ENCODE results near the gene STEEP1.

The STEEP1 gene

GRCh38 chrX:119565107-119565663 is at the start of gene STEEP1:
Gene STEEP1, minus strand, starts transcription at chrX:119565409. Its CDS starts 54 bp downstream, at chrX:119565355.
- DNase-seq (ENCODE audit: low read depth, low spot score), result peak; percentile 84

GRCh38 chrX:119614776-119615175 is 49.6 kb upstream of the STEEP1 start:
- no peak for DNase-seq (ENCODE audit: low read depth, low spot score)

- no peak for DNase-seq (ENCODE audit: low read depth, low spot score)
Measured at GRCh38 chrX:119607018-119607389, 41.8 kb upstream of the STEEP1 start.

GRCh38 chrX:119606280-119607017 is 41.2 kb upstream of the STEEP1 start, which contains the start of gene NKRF:
Gene NKRF, minus strand, starts transcription at chrX:119606424.
- DNase-seq (ENCODE audit: low read depth, low spot score), result peak; percentile 40

DNA sequence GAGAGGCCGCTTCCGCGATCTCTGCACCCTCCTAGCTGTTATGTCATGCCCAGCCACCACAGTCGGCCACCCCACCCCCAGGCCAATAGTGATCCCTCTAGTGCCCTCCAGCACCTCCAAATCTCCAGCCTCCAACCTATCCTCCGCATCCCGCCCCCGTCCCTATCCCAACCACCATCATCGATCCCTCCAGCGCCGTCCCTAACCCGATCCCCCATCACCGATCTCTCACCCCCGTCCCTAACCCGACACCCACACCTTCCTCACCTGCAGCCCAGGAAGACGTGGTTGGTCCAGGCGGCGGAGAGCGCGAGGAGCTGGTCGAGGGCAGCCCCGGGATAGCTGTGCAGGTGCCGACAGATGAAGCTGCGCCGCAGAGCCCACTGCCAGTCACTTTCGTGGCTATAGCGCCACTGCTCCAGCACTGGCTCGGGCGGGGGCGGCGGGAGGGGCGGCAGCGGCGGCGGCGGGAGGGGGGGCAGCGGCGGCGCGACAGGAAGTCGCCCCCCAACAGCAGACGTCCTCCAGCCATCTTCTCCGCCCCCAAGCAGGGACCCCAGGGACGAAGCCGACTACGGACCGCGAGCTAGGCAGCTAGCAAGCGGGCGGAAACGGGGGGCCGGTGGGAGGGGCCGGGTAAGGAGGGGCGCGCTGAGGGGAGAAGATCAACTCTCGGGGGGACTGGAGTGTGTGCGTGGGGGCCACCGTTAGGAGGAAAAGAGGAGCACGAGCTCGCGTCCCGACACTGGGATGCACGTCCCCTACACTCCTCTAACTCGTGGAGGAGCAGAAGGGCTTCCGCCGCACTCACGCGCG is 40.5 kb upstream of the STEEP1 start:
- peak; percentile 28 for DNase-seq (ENCODE audit: low read depth, low spot score)

DNA sequence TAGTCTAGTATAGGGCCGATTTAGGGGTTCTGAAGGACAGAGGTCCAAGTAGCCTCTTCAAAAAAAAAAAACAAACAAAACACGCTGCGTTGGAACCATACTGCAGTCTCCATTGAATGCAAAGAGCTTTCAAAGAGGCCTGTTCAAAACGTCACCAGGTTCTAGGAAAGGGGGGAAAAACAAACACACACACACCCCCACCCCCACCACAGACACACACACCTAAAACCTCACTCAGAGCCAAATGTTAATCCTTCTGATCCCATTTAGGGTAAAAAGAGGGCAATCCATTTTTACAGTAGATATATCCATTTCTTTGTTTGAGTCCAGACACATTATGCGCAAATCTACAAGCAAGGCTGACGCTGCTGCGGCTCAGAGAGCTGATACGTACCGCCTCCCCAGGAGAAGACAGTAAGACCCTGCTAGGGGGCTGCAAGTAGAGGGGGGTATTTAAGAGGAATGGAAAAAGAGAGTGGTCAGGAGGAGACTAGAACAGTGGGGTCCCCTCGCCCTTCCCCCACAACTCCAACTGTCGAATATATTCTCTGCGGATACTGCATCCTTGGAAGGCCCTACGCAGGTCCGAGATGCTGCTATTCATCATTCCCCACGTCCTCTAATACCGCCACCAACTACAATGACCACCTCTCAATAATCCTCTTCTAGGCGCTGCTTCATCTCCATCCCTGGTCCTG is 39.7 kb upstream of the STEEP1 start:
- DNase-seq (ENCODE audit: low read depth, low spot score), result no peak

DNA sequence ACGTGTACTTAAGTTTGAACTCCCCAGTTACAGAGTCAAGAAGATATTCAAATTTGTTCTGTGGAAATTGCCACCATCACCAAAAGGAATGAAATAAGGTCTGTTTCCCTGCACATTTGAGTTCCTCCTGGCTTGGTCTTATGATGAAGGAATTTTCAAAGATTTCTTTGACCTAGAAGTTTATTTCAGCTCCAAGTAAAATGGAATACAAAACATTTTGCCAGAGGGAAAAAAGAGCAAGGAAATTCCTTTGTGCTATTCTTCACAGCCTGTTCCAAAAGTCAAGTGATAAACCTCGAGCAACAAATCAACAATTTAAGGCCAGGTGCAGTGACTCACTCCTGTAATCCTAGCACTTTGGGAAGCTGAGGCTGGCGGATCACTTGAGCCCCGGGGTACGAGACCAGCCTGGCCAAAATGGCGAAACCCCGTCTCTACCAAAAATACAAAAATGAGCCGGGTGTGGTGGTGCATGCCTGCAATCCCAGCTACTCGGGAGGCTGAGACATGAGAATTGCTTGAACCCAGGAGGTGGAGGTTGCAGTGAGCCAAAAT is 37.6 kb upstream of the STEEP1 start:
- DNase-seq (ENCODE audit: low read depth, low spot score), result no peak

DNA sequence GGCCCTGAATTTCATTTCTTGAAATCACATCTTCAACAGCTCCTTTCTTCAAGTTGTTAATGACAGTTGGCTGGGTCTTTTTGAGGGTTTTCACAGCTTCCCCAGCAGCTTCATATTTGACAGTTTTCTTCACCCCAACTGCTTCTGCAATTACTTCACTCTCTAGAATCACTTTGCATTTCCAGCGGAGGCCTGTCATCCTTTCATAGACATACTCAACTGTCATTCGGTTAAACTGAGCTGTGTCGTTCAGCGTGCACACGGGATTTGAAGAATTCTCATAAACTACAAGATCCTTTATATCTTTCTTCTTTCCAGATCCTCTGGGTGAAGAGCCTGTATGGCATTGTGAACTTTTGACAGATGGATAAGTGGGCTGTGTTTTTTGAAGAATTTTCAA is 24.6 kb upstream of the STEEP1 start:
- no peak for DNase-seq (ENCODE audit: low read depth, low spot score)

GRCh38 chrX:119583431-119584059 is 18.3 kb upstream of the STEEP1 start:
- no peak for DNase-seq (ENCODE audit: low read depth, low spot score)

- no peak for DNase-seq (ENCODE audit: low read depth, low spot score)
Measured at GRCh38 chrX:119579414-119579813, 14.2 kb upstream of the STEEP1 start.

DNA sequence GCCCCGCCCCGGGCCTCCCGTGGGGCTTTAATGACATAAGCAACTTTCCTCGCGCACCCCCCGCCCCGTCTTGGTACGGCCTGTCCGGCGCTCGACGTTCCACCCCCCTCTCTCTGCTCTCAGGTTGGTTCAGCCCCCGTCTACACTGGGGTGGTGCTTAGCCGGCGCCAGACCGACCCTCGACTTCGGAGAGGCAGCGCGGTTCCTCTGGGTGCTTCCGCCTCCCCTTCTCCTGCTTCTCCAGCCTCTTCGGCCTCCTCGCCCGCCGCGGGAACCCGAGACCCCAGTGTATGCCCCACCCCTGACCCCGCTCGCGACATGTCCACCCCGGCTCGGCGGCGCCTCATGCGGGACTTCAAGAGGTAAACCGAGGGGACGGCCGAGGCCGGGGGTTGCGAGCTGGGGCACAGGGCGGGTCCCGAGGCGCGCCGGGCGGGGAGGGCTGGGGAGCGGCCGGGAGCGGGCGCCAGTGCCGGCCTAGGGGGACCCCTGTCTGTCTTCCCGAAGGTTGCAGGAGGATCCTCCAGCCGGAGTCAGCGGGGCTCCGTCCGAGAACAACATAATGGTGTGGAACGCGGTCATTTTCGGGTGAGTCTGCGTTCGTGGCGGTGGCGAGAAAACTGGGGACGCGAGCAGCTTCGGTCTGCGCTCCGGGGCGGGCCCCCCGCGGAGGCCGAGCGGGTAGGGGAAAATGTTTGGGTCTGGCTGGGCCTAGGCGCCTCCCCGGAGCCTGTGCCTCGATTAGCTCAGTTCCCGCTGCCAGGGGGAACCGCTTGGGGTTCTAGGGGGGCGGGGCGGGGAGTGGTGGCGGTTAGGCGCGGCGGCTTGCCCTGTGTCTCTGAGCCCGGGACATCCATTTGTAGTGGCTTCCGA is 9.4 kb upstream of the STEEP1 start, which contains the start of gene UBE2A:
UBE2A (plus strand) TSS at position 170 of the 873 bp plus-strand sequence; CDS start at position 319, 149 bp downstream.
- DNase-seq (ENCODE audit: low read depth, low spot score), result peak; percentile 17

DNA sequence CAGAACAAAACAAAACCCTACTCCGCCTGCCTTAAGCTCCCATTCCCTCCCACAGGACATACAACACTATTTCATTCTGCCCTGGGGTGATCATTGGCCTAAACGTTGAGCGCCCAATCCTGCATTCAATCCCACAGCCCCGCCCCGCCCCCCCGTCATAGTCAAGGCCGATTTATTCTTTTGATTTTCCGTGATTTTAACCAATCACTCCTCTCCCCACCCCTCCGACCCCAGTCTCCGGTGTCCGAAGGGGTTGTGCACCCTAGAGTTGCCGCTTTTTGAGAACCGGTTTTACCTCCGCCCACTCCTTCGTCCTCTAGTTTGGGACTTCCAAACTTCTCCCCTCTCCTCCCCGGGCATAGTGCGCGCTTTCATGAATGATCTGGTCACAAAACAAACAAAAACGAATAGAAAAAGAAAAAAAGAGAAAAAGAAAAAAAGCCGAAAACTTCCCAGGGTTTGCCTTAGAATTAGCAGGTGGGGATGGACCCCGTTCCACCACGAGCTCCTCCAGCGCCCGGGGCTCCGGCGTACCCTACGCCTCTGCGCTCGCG is 8.7 kb upstream of the STEEP1 start:
- DNase-seq (ENCODE audit: low read depth, low spot score), result no peak

DNA sequence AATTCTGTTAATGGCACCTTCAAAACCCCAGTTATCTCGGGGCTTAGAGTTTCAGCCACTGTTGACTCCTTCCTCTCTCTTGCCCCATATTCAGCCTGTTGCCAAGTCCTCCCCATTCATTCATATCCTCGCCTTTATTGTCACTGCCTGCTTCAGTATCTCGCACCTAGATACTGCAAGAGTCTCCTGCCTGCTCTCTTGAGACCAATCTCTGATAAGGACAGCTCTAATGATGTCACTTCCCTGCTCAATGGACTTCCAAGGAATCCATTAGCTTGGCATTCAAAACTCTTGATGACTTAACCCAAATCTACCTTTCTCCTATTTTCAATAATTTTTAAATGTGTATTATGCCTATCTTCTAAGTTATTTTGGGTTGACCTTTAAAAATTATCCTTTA is 8.0 kb upstream of the STEEP1 start:
- DNase-seq (ENCODE audit: low read depth, low spot score), result no peak

- no peak for DNase-seq (ENCODE audit: low read depth, low spot score)
Measured at GRCh38 chrX:119570351-119570835, 5.2 kb upstream of the STEEP1 start.

DNA sequence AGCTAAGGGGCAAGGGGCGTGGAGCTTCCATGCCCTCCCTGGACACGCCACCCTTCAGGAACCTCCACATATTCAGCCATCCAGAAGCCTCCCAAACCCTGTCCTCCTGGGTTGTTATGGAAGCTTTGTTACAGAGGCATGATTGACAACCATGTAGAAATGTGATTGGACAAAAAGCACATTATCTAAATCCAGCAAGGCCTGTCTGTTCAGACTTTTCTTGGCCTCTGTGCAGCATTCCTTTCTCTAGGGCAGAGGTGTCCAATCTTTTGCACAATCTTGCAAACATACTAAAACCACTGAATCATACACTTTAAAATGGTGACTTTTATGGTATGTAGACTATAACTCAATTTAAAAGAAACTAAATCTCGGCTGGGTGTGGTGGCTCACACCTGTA is 12.7 kb downstream of the STEEP1 start:
- no peak for DNase-seq (ENCODE audit: low read depth, low spot score)

DNA sequence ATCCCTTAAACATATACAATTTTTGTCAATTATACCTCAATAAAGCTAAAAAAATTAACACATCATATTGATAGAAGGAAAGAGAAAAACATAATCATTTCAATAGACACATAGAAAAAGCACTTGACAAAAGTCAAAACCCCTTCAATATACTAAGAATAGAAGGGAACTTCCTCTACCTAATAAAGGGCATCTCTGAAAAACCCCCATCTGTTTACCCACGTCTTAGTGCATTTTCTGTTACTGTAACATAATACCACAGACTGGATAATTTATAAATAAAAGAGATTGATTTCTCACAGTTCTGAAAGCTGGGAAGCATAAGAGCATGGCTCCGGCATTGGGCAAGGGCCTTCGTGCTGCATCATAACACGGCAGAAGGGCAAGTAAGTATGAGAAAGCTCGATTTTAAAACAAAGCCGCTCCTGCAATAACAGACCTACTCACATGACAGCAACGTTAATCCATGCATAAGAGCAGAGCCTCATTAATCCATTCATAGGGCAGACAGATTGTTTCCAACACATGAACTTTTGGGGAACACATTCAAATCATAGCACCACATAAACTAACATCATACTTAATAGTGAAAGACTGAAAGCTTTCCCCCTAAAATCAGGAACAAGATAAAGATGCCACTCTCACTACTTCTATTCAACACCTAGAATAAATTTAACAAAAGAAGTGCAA is 15.7 kb downstream of the STEEP1 start:
- DNase-seq (ENCODE audit: low read depth, low spot score), result no peak

- peak; percentile 12 for DNase-seq (ENCODE audit: low read depth, low spot score)
Measured at GRCh38 chrX:119541188-119541587, 24.0 kb downstream of the STEEP1 start.

- DNase-seq (ENCODE audit: low read depth, low spot score), result no peak
Measured at GRCh38 chrX:119539872-119540271, 25.3 kb downstream of the STEEP1 start.

GRCh38 chrX:119537487-119537886 is 27.7 kb downstream of the STEEP1 start:
- DNase-seq (ENCODE audit: low read depth, low spot score), result no peak
